ENCODE measurements around the gene ZBTB2.

DNA sequence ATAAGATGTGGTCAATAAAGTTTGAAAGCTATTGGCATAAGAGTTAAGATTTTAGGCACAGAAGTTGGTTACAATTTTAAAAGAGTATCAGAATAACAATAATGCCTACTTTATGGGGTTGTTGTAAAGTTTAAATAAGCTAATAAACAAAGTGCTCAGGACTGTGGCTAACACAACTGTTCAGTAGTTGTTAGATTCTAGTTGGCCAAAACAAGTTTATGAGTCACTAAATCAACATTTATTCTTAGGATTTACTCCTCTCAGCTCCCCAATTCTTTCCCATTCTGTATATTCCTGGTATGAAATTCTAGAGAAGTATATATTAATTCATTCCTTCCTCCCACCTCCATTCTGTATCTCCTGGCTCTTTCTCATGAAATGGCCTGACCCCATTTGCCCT, 46.0 kb upstream of the ZBTB2 start:
- TF ChIP-seq TAF1 (IDR thresholded peaks at IDR 0.05; ENCODE audit: low read depth, low read length), result no peak
- no peak for TF ChIP-seq POLR2AphosphoS5 (IDR thresholded peaks at IDR 0.05; ENCODE audit: low read depth, low read length)
- TF ChIP-seq POLR2A (IDR thresholded peaks at IDR 0.05; ENCODE audit: low read depth, low read length), result no peak
- no peak for TF ChIP-seq PAX5 (IDR thresholded peaks at IDR 0.05; ENCODE audit: insufficient read depth, low read length, severe bottlenecking)
- no peak for TF ChIP-seq SPI1 (IDR thresholded peaks at IDR 0.05; ENCODE audit: low read depth, low read length)

All from GM12891 (cell line).